ENCODE data around the gene PHLPP1.

DNA sequence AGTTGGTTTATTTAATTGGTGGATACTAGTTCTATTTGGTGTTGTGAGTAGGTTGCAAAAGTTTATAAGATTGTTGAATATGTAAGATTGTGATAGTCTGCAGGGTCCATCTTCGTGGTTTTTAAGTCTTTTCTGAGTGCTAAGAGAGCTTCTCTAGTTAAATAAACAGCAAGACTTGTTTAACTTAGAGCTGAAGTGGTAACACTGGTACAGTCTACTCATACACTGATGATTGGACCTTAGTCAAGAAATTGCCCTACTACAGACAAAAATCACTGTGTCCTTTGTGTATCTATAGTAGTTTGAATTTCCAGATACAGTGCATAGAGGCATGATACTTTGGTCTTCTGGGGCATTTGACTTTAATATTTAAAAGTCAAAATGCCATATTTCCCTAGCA, 94.6 kb downstream of the PHLPP1 start:
- no peak for TF ChIP-seq EZH2phosphoT487 (IDR thresholded peaks at IDR 0.05; ENCODE audit: borderline replicate concordance)
- TF ChIP-seq, protein P1, sequence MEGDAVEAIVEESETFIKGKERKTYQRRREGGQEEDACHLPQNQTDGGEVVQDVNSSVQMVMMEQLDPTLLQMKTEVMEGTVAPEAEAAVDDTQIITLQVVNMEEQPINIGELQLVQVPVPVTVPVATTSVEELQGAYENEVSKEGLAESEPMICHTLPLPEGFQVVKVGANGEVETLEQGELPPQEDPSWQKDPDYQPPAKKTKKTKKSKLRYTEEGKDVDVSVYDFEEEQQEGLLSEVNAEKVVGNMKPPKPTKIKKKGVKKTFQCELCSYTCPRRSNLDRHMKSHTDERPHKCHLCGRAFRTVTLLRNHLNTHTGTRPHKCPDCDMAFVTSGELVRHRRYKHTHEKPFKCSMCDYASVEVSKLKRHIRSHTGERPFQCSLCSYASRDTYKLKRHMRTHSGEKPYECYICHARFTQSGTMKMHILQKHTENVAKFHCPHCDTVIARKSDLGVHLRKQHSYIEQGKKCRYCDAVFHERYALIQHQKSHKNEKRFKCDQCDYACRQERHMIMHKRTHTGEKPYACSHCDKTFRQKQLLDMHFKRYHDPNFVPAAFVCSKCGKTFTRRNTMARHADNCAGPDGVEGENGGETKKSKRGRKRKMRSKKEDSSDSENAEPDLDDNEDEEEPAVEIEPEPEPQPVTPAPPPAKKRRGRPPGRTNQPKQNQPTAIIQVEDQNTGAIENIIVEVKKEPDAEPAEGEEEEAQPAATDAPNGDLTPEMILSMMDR (conservative IDR thresholded peaks at IDR 0.05; ENCODE audit: low read length), result no peak
